NCI-H2081 treated with DMSO at 0.1 percent for 48 hours (cell line): Measurements from ENCODE around the gene OR6C1.
"Not testable (repeated sequence)": the region's sequence is repeated elsewhere in the genome, so short reads cannot be mapped to it uniquely, and the experiment has no call there.

Experiments used
- DNase-seq: peaks from one replicate; lab custom pipeline; 2025; lab: John Stamatoyannopoulos, UW

The OR6C1 gene

DNA sequence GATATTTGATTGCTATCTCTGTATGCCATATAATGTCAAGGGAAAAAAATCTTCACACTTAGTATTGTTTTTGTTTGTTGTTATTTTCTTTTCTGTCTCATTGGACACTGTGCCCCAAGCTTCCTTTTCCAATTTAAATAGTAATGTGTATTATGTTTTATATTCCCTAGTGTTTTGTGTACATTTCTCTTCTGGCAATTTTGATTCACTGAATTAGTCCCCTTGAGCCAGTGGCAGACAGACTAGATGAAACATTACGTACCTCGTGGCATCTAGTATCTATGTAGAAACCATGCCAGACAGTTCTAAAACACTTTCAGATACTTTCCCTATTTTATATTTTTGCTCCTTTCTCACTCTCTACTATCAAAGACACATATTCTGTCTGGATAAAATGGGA lies at the start of gene OR6C1:
Gene OR6C1, plus strand, starts transcription at position 301 of the 400 bp plus-strand sequence. CDS start 6,257 bp downstream, outside the sequence.
- no peak for DNase-seq

DNA sequence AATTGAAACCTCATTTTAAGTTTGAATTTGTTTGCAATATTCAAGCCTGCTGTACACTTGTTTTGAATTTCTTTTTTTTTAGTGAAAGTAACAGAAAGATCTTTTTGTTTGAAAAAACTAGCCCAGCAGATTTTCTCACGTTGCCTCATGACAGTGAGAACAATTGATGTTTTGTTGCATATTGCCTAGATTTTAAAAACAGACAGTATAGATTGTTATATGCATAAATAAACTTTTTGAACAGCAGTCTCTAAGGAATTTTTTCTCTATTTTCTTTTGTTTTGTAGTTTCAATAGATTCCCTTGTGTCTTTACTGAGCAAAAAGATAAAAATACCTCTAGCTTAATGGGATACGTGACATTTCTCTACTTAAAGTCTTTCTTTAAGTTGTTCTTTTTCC lies 33.2 kb upstream of the OR6C1 start:
- no peak for DNase-seq

DNA sequence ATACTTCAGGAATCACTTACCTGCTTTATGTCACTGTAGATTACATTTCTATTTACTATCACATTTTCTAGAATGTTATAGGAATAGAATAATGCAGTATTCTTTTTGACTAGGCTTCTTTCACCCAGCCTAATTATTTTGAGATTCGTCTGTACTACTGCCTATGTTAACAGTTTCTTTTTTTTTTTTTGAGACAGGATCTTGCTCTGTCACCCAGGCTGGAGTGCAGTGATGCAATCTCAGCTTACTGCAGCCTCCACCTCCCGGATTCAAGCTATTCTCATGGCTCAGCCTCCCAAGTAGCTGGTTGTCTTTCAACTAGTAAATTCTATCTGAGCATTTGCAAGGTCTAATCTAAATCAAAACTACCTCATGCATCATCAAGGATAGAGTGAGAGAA lies 24.1 kb upstream of the OR6C1 start:
- no peak for DNase-seq

DNA sequence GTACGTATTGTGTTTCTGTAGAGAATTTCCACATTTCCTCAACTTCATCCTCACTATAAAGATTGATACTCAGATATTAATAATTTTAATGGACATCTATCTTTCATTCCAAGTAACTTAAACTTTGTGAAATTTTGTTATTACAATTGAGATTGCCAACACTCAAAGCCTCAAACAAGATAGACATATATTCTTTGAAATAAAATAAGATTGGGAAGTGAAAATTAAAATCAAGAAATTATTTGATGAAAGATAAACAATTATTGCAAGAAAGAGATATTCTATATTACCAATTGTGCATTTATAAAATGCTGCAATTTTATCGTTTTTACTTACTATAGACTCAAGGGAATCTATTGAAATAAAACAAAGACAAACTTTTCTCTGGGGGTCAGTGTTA lies 17.7 kb upstream of the OR6C1 start, which contains the start of gene OR6C6:
Gene OR6C6, minus strand, starts transcription at position 101 of the 400 bp plus-strand sequence. CDS start 1,337 bp downstream, outside the sequence.
- DNase-seq = no peak

DNA sequence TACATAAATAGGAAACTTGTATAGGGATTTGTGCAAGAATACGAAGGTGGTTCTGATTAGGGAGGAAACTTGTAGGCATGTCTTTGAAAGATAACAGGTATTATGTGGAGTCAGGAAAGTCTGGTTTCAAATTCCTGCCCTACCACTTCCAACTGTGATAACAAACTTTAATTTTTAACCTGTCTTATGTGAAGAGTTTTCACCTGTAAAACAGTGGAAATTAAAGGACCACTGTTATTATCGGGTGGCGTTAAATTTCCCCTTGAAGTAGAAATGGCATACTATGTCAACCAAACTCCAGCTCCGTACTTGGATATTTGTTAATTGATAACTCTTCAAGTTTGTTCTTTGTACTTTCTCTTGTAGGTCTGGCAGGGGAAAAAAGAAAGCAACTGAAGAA lies 6.1 kb downstream of the OR6C1 start:
- DNase-seq = no peak

DNA sequence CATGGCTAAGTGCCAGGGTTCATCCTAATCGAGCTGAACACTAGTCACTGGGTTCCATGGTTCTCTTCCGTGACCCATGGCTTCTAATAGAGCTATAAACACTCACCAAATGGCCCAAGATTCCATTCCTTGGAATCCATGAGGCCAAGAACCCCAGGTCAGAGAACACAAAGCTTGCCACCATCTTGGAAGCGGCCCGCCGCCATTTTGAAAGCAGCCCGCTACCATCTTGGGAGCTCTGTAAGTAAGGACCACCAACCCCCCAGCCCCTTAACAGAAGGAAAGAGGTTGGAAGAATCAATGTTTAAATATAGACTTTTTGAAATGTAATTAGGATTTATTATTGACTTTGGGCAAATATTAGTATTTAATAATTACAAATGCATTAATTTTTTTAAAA lies 11.7 kb downstream of the OR6C1 start:
- not testable (repeated sequence) for DNase-seq

DNA sequence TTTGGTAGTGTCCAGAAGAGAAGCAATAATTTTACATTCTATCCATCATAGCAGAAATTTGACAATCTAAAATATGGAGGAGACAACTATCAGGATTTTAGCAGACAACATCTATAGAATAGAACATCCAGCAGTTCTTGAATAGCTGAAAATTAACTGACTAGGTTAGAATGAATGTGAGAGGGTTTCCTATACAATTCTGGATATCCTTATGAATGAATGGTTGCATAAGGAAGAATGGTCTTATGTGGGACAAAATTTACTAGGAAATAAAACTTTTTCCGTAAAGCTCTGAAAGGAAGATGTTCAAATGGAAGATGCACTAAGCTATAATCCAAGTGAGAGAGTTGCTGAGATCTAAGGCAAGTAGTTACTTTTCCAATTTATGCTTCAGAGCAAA lies 16.3 kb downstream of the OR6C1 start, which contains the start of gene OR6C3:
Gene OR6C3, plus strand, starts transcription at position 301 of the 400 bp plus-strand sequence. CDS start 955 bp downstream, outside the sequence.
- DNase-seq = no peak

DNA sequence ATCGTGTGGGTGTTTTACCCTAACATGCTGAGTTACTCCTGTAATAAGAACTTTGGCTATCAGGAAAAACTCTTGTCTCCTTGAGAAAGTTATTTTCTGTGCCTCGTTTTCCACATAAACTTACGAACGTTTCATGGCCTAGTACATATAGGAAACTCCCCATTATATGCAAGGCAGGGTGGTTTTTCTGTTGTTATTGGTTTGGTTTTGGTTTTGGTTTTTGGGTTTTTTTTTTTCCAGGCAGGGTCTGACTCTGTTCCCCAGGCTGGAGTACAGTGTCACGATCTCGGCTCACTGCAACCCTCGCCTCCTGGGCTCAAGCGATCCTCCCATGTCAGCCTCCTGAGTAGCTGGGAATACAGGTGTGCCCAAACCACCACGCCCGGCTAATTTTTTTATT lies 21.9 kb downstream of the OR6C1 start:
- no peak for DNase-seq

DNA sequence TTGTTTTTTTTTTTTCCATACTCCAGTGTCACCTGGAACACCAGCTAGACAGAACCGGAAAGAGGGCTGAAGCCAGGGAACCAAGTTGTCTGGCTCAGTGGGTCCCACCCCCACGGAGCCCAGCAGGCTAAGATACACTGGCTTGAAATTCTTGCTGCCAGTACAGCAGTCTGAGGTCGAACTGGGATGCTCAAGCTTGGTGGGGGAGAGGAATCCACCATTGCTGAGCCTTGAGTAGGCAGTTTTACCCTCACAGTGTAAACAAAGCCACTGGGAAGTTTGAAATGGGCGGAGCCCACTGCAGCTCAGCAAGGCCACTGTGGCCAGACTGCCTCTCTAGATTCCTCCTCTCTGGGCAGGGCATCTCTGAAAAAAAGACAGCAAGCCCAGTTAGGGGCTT lies 41.2 kb downstream of the OR6C1 start:
- DNase-seq = not testable (repeated sequence)

DNA sequence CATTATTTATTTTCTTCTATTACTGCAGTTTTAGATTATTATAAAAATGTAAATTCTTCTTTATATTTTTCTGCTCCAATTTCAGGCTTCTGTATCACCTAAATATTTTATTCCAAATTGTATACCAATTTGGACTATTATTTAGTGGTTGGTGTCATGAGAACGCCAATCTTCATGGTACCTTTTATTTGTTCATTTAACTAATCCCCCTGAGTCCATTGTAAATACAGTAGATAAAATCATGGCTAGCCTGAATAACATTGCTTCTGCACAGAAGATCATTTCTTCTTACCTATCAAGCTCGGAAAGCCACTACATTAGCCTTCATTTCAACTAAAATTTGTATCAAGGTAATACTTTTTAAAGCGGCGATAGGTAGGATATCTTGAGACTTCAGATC lies 48.5 kb downstream of the OR6C1 start, which contains the start of gene OR6C75:
Gene OR6C75, plus strand, starts transcription at position 301 of the 400 bp plus-strand sequence. CDS start 2,136 bp downstream, outside the sequence.
- DNase-seq = no peak

DNA sequence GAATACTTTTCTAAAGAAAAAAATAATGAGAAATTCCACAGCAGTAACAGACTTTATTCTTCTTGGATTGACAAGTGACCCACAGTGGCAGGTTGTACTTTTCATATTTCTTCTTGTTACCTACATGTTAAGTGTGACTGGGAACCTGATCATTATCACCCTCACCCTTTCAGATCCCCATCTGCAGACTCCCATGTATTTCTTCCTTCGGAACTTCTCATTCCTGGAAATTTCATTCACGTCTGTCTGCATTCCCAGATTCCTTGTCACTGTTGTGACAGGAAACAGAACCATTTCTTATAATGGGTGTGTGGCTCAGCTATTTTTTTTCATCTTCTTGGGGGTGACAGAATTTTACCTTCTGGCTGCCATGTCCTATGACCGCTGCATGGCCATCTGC lies 50.9 kb downstream of the OR6C1 start:
- no peak for DNase-seq
